Measurements from ENCODE around the gene CHRNB2. TPM values are rescaled to one million over a fixed set of nuclear protein-coding genes. Genes with fewer than 3 reads are reported as not detected.
A peak's percentile ranks its signal among the peaks of the same experiment; 100 is the strongest.

CHRNB2 gene
- total and polyA plus RNA-seq, 9 of the 15 experiments (the other 6 are each of a cell fraction or from before 2014, with no cell fraction given), result 0.01 TPM; not detected in 8

GRCh38 chr1:154558720-154559465 is 8.7 kb upstream of the CHRNB2 start (continued):
- TF ChIP-seq, protein P1, sequence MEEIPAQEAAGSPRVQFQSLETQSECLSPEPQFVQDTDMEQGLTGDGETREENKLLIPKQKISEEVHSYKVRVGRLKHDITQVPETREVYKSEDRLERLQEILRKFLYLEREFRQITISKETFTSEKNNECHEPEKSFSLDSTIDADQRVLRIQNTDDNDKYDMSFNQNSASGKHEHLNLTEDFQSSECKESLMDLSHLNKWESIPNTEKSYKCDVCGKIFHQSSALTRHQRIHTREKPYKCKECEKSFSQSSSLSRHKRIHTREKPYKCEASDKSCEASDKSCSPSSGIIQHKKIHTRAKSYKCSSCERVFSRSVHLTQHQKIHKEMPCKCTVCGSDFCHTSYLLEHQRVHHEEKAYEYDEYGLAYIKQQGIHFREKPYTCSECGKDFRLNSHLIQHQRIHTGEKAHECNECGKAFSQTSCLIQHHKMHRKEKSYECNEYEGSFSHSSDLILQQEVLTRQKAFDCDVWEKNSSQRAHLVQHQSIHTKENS (CRISPR knock-in tag; IDR thresholded peaks at IDR 0.05), result no peak
- TF ChIP-seq ZNF592 (IDR thresholded peaks at IDR 0.05) (peak; percentile 88), KLF6 (CRISPR knock-in tag; IDR thresholded peaks at IDR 0.05; ENCODE audit: borderline replicate concordance) (peak; percentile 71; the same call in 1 of the 2 replicates), SAP30 (IDR thresholded peaks at IDR 0.05; ENCODE audit: borderline replicate concordance, insufficient read depth, low read depth, low read length, poor library complexity, severe bottlenecking) (peak; percentile 35), ZNF239 (CRISPR knock-in tag; IDR thresholded peaks at IDR 0.05) (no peak), PHF21A (IDR thresholded peaks at IDR 0.05; ENCODE audit: borderline replicate concordance, low read depth) (no peak), GABPB2 (CRISPR knock-in tag; conservative IDR thresholded peaks at IDR 0.05) (no peak), TBP (optimal IDR thresholded peaks at IDR 0.05; ENCODE audit: low read depth, low read length) (peak; percentile 53), XRCC4 (IDR thresholded peaks at IDR 0.05; ENCODE audit: extremely low read depth, insufficient read depth, insufficient read length) (no peak), CBX3 (IDR thresholded peaks at IDR 0.05; ENCODE audit: borderline replicate concordance in 1 of 2, low read length in 2 of 2) (peak in 1 of 2 experiments; percentile 88; a peak in 2 of 3 replicates), FOS (IDR thresholded peaks at IDR 0.05; ENCODE audit: extremely low read depth, insufficient read length) (peak; percentile 78), RUNX1 (IDR thresholded peaks at IDR 0.05; ENCODE audit: low read depth) (no peak), ATF2 (CRISPR knock-in tag; IDR thresholded peaks at IDR 0.05) (no peak), USF1 (CRISPR knock-in tag; IDR thresholded peaks at IDR 0.05) (peak; percentile 98), TSC22D4 (tag; IDR thresholded peaks at IDR 0.05) (no peak)
- TF ChIP-seq, protein P2, sequence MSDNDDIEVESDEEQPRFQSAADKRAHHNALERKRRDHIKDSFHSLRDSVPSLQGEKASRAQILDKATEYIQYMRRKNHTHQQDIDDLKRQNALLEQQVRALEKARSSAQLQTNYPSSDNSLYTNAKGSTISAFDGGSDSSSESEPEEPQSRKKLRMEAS (CRISPR knock-in tag; IDR thresholded peaks at IDR 0.05), result peak; percentile 100
- TF ChIP-seq, protein P3, sequence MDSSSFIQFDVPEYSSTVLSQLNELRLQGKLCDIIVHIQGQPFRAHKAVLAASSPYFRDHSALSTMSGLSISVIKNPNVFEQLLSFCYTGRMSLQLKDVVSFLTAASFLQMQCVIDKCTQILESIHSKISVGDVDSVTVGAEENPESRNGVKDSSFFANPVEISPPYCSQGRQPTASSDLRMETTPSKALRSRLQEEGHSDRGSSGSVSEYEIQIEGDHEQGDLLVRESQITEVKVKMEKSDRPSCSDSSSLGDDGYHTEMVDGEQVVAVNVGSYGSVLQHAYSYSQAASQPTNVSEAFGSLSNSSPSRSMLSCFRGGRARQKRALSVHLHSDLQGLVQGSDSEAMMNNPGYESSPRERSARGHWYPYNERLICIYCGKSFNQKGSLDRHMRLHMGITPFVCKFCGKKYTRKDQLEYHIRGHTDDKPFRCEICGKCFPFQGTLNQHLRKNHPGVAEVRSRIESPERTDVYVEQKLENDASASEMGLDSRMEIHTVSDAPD (CRISPR knock-in tag; IDR thresholded peaks at IDR 0.05), result no peak
